ENCODE data around the gene NANOS1. TPM values are rescaled to one million over a fixed set of nuclear protein-coding genes. Genes with fewer than 3 reads are reported as not detected.

Gene NANOS1
- polyA plus RNA-seq, 3 donors, result 2.5 to 4.4 (median 3.1) TPM

GRCh38 chr10:119049777-119050176 lies 20.3 kb downstream of the NANOS1 start:
- DNase-seq, result no peak

DNA sequence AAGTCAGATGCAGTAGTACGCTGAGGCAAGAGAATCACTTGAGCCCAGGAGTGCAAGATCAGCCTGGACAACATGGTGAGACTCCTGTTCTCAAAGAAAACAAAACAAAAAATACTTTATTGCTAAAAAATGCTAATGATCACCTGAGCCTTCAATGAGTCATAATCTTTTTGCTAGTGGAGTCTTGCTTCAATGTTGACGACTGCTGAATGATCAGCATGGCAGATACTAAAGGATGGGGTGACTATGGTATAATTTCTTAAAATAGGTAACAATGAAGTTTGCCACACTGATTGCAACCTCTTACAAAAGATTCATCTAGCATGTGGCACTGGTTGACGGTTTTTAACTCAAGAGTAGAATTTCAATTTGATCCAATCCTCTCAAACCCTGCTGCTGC lies 22.3 kb downstream of the NANOS1 start:
- DNase-seq, result no peak

DNA sequence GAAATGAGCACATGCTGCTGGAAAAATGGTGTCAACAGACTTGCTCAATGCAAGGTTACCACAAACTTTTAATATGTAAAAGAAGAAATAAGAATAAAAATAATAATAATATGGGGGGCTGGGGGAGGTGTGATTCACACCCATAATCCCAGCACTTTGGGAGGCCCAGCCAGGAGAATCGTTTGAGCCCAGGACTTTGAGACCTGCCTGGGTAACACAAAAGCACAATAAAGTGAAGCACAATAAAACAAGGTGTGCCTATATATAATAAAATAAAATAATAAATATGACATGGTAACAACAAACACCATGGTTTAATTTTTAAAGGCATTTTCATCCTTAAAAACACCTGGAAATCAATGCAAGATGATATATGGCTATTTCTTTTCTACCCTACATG lies 26.0 kb downstream of the NANOS1 start:
- no peak for DNase-seq

DNA sequence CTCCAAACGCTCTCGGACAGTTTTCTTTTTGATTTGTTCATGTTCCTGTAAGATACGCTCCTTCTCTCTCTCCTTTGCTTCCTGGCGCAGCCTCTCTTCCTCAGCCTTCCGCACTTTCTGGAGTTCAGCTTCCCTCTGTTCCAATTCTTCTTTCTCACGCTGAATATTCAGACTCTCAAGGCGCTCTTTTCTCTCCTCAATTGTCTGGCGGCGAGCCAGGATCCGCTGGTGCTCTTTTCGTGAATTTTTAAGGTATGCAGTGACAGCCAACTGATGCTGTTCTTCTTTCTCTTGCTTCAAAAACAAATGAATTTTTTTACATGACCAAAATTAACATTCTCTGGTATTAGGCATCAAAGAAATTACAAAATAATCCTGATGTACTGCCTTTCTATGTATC lies 28.5 kb downstream of the NANOS1 start:
- no peak for DNase-seq

DNA sequence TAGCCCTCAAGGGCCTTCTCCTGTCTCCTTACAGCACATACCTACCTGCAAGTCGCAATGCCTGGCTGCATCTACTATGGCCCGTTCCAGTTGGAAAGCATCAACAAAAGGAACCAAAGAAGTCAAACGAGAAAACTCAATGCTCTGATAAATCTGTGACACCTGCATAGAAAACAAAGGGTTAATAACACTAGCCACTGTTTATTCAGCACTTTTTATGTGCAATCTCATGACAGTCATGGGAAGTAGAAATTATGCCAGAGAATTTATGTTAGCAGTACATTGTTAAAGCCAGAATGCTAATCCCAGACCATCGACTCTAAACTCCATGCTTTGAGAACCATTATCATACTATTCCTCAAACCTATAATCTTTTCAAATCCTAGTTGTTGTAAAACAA lies 30.0 kb downstream of the NANOS1 start:
- DNase-seq, result no peak

GRCh38 chr10:119060107-119060506 lies 30.6 kb downstream of the NANOS1 start:
- DNase-seq, result no peak

GRCh38 chr10:119061352-119061751 lies 31.8 kb downstream of the NANOS1 start:
- DNase-seq, result no peak

DNA sequence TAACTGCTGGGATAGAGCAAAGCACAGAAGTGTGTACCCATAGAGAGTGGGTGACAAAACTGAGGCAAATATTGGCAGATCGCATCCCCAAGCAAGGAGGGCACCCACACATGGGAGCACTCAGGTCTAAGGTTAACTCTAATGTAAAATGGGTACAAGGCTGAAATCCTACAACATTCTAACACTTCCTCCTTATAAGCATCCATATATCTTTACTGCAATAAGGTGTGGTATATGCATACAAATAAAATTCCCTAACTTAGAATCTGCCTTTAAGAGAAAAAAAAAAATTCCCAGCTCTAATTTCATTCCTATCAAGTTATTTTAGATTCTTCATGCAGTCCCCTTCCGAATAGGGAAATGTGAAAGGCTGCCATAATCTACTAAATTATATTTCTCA lies 32.4 kb downstream of the NANOS1 start:
- no peak for DNase-seq

- no peak for DNase-seq
Observed at GRCh38 chr10:119070395-119071165, 41.1 kb downstream of the NANOS1 start.

DNA sequence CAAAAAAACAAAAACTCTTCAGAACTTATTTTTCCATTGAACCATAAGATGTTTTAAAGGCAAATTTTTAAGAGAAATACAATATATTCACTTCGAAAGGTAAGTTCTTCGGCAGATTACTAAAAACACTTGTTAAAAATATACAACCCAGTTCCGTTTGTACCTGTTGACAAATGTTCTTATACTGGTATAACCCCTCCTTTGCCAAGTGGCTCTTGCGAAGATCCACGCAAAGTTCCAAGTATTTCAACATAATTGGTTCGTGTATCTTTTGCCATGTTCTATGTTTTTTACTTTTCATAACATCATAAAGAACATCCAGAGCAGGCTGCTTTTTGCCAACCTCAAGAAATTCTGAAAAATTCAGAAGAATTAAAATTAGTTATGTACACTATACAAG lies 44.1 kb downstream of the NANOS1 start:
- DNase-seq, result no peak

- DNase-seq, result no peak
Observed at GRCh38 chr10:119078422-119079179, 49.1 kb downstream of the NANOS1 start.

GRCh38 chr10:119079599-119080520 lies 50.3 kb downstream of the NANOS1 start:
- peak; percentile 72 for DNase-seq

GRCh38 chr10:119080521-119081259 lies 51.2 kb downstream of the NANOS1 start, which contains the start of gene EIF3A:
Gene EIF3A (minus strand): TSS chr10:119080817. CDS start chr10:119080676, 141 bp downstream.
- DNase-seq, result peak; percentile 90

Other genes starting within 250 kb of the NANOS1 start
- gene EIF3A, start 51.1 kb downstream of the NANOS1 start, polyA plus RNA-seq (ENCODE audit: insufficient read length in 3 of 3), result 100 to 1,000 TPM; 184 to 206 (median 188) TPM
- 10 to 100 TPM; 50.2 to 60.6 (median 53.5) TPM for gene DENND10, start 74.4 kb downstream of the NANOS1 start, polyA plus RNA-seq (ENCODE audit: insufficient read length in 3 of 3)
- 10 to 100 TPM; 32.5 to 48.8 (median 36.7) TPM for gene SFXN4, start 136.0 kb downstream of the NANOS1 start, polyA plus RNA-seq (ENCODE audit: insufficient read length in 3 of 3)
- 100 to 1,000 TPM; 257 to 264 (median 261) TPM for gene PRDX3, start 149.1 kb downstream of the NANOS1 start, polyA plus RNA-seq (ENCODE audit: insufficient read length in 3 of 3)
- gene GRK5, start 177.9 kb downstream of the NANOS1 start, polyA plus RNA-seq (ENCODE audit: insufficient read length in 3 of 3), result 10 to 100 TPM; 17.1 to 18.6 (median 17.7) TPM